Gastrocnemius medialis (tissue), 4 donors: ENCODE measurements around the gene MALAT1.

ENCODE experiments used
- CTCF ChIP-seq, 5 experiments: fragments of 450-650 bp in 3 of 5; fragments of 200-600 bp in 2 of 5; sonication (generic) in 2 of 5; IDR thresholded peaks in 4 of 5; conservative IDR thresholded peaks in 1 of 5; 1 replicate in 4 of 5; 2 replicates in 1 of 5; pipeline ENCODE4 v1.5.1; 2016 to 2019; ENCODE audit warnings: antibody characterized with exemption in 5 of 5, mild to moderate bottlenecking in 3 of 5, moderate library complexity in 3 of 5
- POLR2A ChIP-seq, 2 donors: fragments of 450-650 bp; IDR thresholded peaks; one replicate each; pipeline ENCODE4 v1.6.1; 2017; ENCODE audit warnings: antibody characterized with exemption in 2 of 2, mild to moderate bottlenecking in 2 of 2, moderate library complexity in 2 of 2

- TF ChIP-seq POLR2A (IDR thresholded peaks at IDR 0.05) (peak in 1 of 2 donors; percentile 50), CTCF (IDR thresholded peaks at IDR 0.05 in 4 of 5, conservative IDR thresholded peaks at IDR 0.05 in 1 of 5) (no peak)
Observed at GRCh38 chr11:65502555-65503367, 3.9 kb downstream of the MALAT1 start.
